AG10803 (cell line): ENCODE data around the gene MFF.
"Not testable (repeated sequence)": the region's sequence is repeated elsewhere in the genome, so short reads cannot be mapped to it uniquely, and the experiment has no call there.

Experiments
- DNase-seq: peaks from one replicate; pipeline ENCODE4 v3.0.0; 2010; ENCODE audit warnings: low read depth
- H3K4me3 ChIP-seq: 2 replicates; pipeline ENCODE4 v1.5.1; 2011; ENCODE audit warnings: mild to moderate bottlenecking, low read length, control low read depth
- TF ChIP-seq, protein P1 (sequence below): conservative IDR thresholded peaks from 2 replicates; pipeline ENCODE4 v1.5.1; 2011; ENCODE audit warnings: mild to moderate bottlenecking, low read length, control low read depth, inconsistent platforms

The MFF gene

DNA sequence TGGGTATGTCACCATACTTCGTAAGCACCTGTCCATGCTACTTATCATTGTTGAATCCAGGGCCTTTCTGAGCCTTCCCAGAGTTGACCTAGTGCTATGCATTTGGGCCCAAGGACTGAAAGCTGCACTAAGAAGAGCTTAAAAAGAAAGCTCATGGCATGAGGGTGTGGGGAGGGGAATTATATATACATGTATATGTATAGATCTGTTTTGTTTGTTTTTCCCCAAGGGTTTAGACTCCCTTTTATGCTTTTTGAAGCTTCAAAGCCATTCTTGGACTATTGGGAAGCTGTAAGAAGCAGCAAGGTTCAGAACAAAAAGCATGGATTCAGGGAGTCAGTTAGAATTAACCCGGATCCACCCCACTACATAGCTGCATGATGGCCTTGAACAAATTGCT is 23.3 kb downstream of the MFF start:
- DNase-seq, result no peak
- no peak overlapping the region for H3K4me3 ChIP-seq
- TF ChIP-seq, protein P1, sequence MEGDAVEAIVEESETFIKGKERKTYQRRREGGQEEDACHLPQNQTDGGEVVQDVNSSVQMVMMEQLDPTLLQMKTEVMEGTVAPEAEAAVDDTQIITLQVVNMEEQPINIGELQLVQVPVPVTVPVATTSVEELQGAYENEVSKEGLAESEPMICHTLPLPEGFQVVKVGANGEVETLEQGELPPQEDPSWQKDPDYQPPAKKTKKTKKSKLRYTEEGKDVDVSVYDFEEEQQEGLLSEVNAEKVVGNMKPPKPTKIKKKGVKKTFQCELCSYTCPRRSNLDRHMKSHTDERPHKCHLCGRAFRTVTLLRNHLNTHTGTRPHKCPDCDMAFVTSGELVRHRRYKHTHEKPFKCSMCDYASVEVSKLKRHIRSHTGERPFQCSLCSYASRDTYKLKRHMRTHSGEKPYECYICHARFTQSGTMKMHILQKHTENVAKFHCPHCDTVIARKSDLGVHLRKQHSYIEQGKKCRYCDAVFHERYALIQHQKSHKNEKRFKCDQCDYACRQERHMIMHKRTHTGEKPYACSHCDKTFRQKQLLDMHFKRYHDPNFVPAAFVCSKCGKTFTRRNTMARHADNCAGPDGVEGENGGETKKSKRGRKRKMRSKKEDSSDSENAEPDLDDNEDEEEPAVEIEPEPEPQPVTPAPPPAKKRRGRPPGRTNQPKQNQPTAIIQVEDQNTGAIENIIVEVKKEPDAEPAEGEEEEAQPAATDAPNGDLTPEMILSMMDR, result no peak

DNA sequence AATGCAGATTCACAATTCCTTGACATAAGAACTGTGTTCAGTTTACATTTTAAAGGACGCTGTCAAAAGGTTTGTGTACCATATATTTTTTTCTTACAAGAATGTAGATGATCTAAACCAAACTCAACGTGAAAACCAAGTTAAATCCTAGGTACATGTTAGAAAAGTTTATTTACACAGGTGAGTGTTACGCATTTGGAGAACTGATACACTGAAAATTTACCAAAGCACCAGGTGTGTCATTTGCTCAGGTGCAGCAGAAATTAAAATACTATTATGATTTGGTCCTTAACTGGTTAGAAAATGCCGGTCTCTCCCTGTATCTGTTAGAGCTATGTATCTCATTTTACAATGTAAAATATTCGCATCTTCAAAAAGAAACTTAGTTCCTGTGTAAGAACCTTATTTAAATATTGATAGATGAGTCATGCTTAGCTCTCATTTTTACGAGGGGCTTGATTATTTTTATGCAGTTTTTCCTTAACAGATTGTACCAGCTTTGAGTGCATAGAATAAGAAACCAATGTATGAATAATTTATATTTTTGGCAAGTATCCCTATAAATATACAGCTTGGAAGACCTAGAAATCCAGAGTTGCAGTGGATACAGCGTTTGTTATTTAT is 25.1 kb downstream of the MFF start:
- no peak for DNase-seq
- H3K4me3 ChIP-seq, result no peak overlapping the region
- TF ChIP-seq, protein P1, result no peak

DNA sequence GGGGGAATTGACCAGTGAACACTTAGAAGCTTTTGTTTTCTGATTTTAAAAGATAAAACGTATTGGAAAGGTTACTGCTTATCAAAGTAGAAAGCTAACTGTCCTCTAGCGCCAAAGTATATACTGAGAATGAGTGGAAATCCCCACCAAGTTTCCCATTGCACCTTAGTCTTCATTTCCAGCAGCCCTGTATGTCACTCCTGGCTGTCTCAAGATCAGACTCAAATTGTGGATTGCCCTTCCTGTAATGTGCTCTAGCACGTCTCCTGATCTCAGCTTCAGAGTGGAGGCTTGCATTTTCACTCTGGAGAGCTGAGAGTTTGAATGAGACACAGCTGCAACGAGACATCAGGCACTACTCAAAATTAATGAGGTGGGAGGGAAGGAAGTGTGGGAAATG is 26.6 kb downstream of the MFF start:
- TF ChIP-seq, protein P1, result no peak

DNA sequence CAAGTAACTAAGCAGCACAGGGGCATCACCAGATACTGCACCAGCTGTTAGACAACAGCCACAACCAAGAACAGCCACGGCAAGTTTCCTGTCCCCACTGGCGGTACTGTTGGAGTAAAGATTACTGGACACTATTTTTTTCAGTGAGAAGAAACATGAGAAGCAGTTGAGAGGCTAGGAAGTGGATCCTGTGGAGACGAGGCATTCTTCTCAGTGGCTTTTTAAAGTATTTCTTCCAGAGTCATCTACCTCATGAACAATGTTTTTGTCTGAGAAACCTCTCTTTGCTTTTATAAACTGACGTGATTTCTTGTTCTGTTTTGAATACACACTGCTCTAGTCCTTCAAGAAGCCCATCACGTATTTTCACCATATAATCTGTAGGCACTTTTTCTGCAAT is 35.3 kb downstream of the MFF start:
- TF ChIP-seq, protein P1, result no peak
- no peak for DNase-seq
- H3K4me3 ChIP-seq, result no peak overlapping the region

More for the DNA sequence above, 26.6 kb downstream of the MFF start:
- no peak for DNase-seq
- H3K4me3 ChIP-seq, result no peak overlapping the region

DNA sequence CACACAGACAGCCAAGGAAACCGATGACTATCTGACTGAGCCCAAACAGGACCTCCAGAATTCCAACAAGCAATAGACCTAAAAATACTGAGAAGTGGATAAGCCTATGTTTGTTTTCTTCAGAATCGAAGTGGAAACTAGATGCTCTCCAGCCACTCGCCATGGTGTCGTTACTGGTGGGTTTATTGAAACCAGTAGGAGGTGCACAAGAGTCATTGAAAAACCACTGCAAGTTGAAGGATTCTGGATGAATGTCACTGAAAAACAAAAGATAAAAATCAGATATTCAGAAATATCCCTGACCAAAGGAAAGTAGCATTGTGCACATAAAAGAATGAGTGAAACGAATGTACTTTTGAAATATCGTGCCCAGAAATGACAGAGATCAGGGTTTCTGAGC is 38.7 kb downstream of the MFF start:
- TF ChIP-seq, protein P1, result no peak
- DNase-seq, result no peak
- H3K4me3 ChIP-seq, result no peak overlapping the region

DNA sequence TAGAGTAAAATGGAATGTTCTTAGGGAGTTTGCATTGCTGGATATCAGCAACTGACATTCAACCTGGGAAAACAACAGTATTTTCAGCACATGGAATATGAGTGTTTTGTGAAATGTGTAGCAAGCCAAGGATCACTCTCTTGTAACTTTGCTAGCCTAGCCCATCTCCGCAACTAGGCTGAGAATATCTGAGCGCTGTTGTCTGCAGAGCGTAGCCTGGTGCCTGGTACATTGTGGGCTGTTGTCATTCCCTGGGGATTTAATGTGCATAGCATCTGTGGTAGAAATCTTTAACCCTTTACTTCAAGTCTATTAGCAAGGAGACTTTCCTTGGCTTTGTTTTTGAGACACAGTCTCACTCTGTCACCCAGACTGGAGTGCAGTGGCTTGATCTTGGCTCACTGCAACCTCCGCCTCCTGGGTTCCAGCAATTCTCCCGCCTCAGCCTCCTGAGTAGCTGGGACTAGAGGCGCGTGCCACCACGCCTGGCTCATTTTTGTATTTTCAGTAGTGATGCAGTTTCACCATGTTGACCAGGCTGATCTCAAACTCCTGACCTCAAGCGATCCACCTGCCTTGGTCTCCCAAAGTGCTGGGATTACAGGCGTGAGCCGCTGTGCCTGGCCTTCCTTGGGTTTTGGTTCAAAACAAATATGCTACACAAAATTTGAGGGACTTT is 39.7 kb downstream of the MFF start:
- DNase-seq, result peak; percentile 51

DNA sequence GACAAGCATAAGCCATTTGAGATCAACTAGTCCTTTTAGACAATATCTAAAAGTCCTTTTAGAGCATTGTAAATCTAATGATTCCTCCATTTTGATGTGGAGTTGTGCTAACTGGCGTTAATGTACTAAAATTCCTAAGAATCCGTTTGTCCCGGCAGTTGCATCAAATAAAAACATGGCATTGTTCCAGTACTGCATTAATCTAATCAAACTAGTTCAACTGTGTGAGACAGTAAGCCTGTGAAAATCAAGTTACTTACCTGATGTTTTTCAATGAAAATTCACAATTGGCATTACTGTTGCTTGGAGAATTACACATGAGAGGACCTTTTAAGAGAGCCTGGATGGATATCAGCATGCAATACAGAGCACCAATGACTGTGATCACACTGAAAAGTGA is 40.8 kb downstream of the MFF start:
- no peak for DNase-seq
- no peak overlapping the region for H3K4me3 ChIP-seq
- TF ChIP-seq, protein P1, result no peak

More for the DNA sequence above, 39.7 kb downstream of the MFF start:
- H3K4me3 ChIP-seq, result not testable (repeated sequence)
